ENCODE measurements around the gene ALK.

Gene ALK

GRCh38 chr2:29950481-29950880, 29.1 kb upstream of the ALK start:
- no peak for TF ChIP-seq CTCF (IDR thresholded peaks at IDR 0.05; ENCODE audit: insufficient read depth, missing control alignments)
- DNase-seq (ENCODE audit: insufficient read length, low spot score) (no peak), FAIRE-seq (no peak)

GRCh38 chr2:29949042-29949441, 27.7 kb upstream of the ALK start:
- DNase-seq (ENCODE audit: insufficient read length, low spot score) (no peak), FAIRE-seq (no peak)
- TF ChIP-seq CTCF (IDR thresholded peaks at IDR 0.05; ENCODE audit: insufficient read depth, missing control alignments) = no peak

- TF ChIP-seq CTCF (IDR thresholded peaks at IDR 0.05; ENCODE audit: insufficient read depth, missing control alignments) = no peak
- DNase-seq (ENCODE audit: insufficient read length, low spot score) (no peak), FAIRE-seq (no peak)
These were observed 25.1 kb upstream of the ALK start for GRCh38 chr2:29946505-29946904.

GRCh38 chr2:29942711-29943110, 21.3 kb upstream of the ALK start:
- no peak for TF ChIP-seq CTCF (IDR thresholded peaks at IDR 0.05; ENCODE audit: insufficient read depth, missing control alignments)
- no peak for FAIRE-seq
- no peak for DNase-seq (ENCODE audit: insufficient read length, low spot score)

- DNase-seq (ENCODE audit: insufficient read length, low spot score) (no peak), FAIRE-seq (no peak)
- no peak for TF ChIP-seq CTCF (IDR thresholded peaks at IDR 0.05; ENCODE audit: insufficient read depth, missing control alignments)
These were observed 19.3 kb upstream of the ALK start for GRCh38 chr2:29940706-29941105.

GRCh38 chr2:29936020-29936419, 14.6 kb upstream of the ALK start:
- DNase-seq (ENCODE audit: insufficient read length, low spot score) (no peak), FAIRE-seq (no peak)
- TF ChIP-seq CTCF (IDR thresholded peaks at IDR 0.05; ENCODE audit: insufficient read depth, missing control alignments) = no peak

GRCh38 chr2:29931818-29932217, 10.4 kb upstream of the ALK start:
- TF ChIP-seq CTCF (IDR thresholded peaks at IDR 0.05; ENCODE audit: insufficient read depth, missing control alignments) = no peak
- no peak for DNase-seq (ENCODE audit: insufficient read length, low spot score)
- FAIRE-seq = no peak

All from D721Med (cell line).